ENCODE measurements around the gene CCK. TPM values are rescaled to one million over a fixed set of nuclear protein-coding genes. Genes with fewer than 3 reads are reported as not detected.

The CCK gene
- total RNA-seq, 2 experiments from 2014 or later: not detected

GRCh38 chr3:42301446-42302175, 35.6 kb upstream of the CCK start:
- CTCF ChIA-PET: no interaction called here
- Mint-ChIP-seq H3K4me3 (no peak overlapping the region), H3K4me1 (ENCODE audit: low read depth) (peaks cover 14% of the 10 kb centered on the region), H3K36me3 (ENCODE audit: low read depth) (no peaks in the 10 kb centered on the region), H3K27ac (no peak overlapping the region), H3K9me3 (no peaks in the 10 kb centered on the region), H3K27me3 (peaks cover 12% of the 10 kb centered on the region)
- ATAC-seq (no peak), DNase-seq (no peak)
- POLR2A ChIA-PET: no interaction called here
- intact Hi-C loops (cut with micrococcal nuclease): no loop called here
- no peak for TF ChIP-seq CTCF (IDR thresholded peaks at IDR 0.05)

GRCh38 chr3:42300778-42301177, 34.8 kb upstream of the CCK start:
- no peak overlapping the region for H3K4me3 Mint-ChIP-seq
- H3K4me1 Mint-ChIP-seq (ENCODE audit: low read depth): peaks cover 10% of the 10 kb centered on the region
- no peak for TF ChIP-seq CTCF (IDR thresholded peaks at IDR 0.05)
- no peak overlapping the region for H3K27ac Mint-ChIP-seq
- ChIA-PET POLR2A (interaction anchor here (1.0 kb wide), 1 partner anchor 26 kb away, joined by 3 read pairs; no protein-coding TSS in a partner anchor), CTCF (no interaction called here)
- DNase-seq (no peak), ATAC-seq (peak; percentile 60)
- peaks cover 16% of the 10 kb centered on the region for H3K27me3 Mint-ChIP-seq
- no peaks in the 10 kb centered on the region for H3K9me3 Mint-ChIP-seq
- H3K36me3 Mint-ChIP-seq (ENCODE audit: low read depth): no peaks in the 10 kb centered on the region
- intact Hi-C loops (cut with micrococcal nuclease): no loop called here

GRCh38 chr3:42300013-42300412, 34.0 kb upstream of the CCK start:
- ChIA-PET POLR2A (interaction anchor here (1.0 kb wide), 1 partner anchor 26 kb away, joined by 3 read pairs; no protein-coding TSS in a partner anchor), CTCF (no interaction called here)
- DNase-seq (peak; percentile 47), ATAC-seq (peak; percentile 42)
- intact Hi-C loops (cut with micrococcal nuclease): no loop called here
- H3K27me3 Mint-ChIP-seq: peaks cover 14% of the 10 kb centered on the region
- no peaks in the 10 kb centered on the region for H3K9me3 Mint-ChIP-seq
- H3K36me3 Mint-ChIP-seq (ENCODE audit: low read depth): no peaks in the 10 kb centered on the region
- H3K4me3 Mint-ChIP-seq: no peak overlapping the region
- no peak for TF ChIP-seq CTCF (IDR thresholded peaks at IDR 0.05)
- H3K27ac Mint-ChIP-seq: no peak overlapping the region
- peaks cover 10% of the 10 kb centered on the region for H3K4me1 Mint-ChIP-seq (ENCODE audit: low read depth)

GRCh38 chr3:42298259-42298658, 32.3 kb upstream of the CCK start:
- Mint-ChIP-seq H3K4me1 (ENCODE audit: low read depth) (peaks cover 7% of the 10 kb centered on the region), H3K27me3 (peaks cover 11% of the 10 kb centered on the region), H3K4me3 (no peak overlapping the region), H3K36me3 (ENCODE audit: low read depth) (no peaks in the 10 kb centered on the region), H3K9me3 (no peaks in the 10 kb centered on the region), H3K27ac (no peak overlapping the region)
- ChIA-PET CTCF (no interaction called here), POLR2A (no interaction called here)
- no peak for DNase-seq
- no peak for ATAC-seq
- TF ChIP-seq CTCF (IDR thresholded peaks at IDR 0.05): no peak
- intact Hi-C loops (cut with micrococcal nuclease): no loop called here

- peaks cover 2% of the 10 kb centered on the region for H3K4me1 Mint-ChIP-seq (ENCODE audit: low read depth)
- H3K27ac Mint-ChIP-seq: no peak overlapping the region
- H3K27me3 Mint-ChIP-seq: peaks cover 11% of the 10 kb centered on the region
- TF ChIP-seq CTCF (IDR thresholded peaks at IDR 0.05): no peak
- ATAC-seq: no peak
- no peaks in the 10 kb centered on the region for H3K36me3 Mint-ChIP-seq (ENCODE audit: low read depth)
- no peak overlapping the region for H3K4me3 Mint-ChIP-seq
- intact Hi-C loops (cut with micrococcal nuclease): no loop called here
- CTCF ChIA-PET: interaction anchor here (1.0 to 1.3 kb wide), 3 partner anchors 45 to 150 kb away, joined by 3 read pairs; no protein-coding TSS in a partner anchor
- POLR2A ChIA-PET: no interaction called here
- DNase-seq: no peak
- no peaks in the 10 kb centered on the region for H3K9me3 Mint-ChIP-seq
Measured at GRCh38 chr3:42292009-42292408, 26.0 kb upstream of the CCK start.
